CD4-positive, CD25-positive, alpha-beta regulatory T cell (primary cell): ENCODE results near the gene MFN2. TPM values are rescaled to one million over a fixed set of nuclear protein-coding genes. Genes with fewer than 3 reads are reported as not detected.

ENCODE experiments used
- polyA plus RNA-seq, 4 donors: library from polyadenylated mRNA; unstranded; fragments of 300-500 nt; fragmentation: Illumina TruSeq; gene quantifications; one replicate each; pipeline ENCODE4 v1.2.3, GENCODE V29; 2021
- total RNA-seq: library from RNA; stranded (reverse); gene quantifications from one replicate; pipeline ENCODE4 v1.2.3, GENCODE V29; 2022

The MFN2 gene
- total and polyA plus RNA-seq, 5 donors from 2014 or later, result 30.0 to 39.1 (median 36.1) TPM

Other genes with a start within 250 kb of the MFN2 start
- 25.2 TPM for gene AGTRAP, start 244.3 kb upstream of the MFN2 start, total RNA-seq
- gene AGTRAP, start 244.3 kb upstream of the MFN2 start, polyA plus RNA-seq, result 100 to 1,000 TPM in 1 of 4 donors, 10 to 100 TPM in 3; 65.1 to 113 (median 78.0) TPM
- gene C1orf167, start 218.3 kb upstream of the MFN2 start, total RNA-seq, result not detected
- gene C1orf167, start 218.3 kb upstream of the MFN2 start, polyA plus RNA-seq, result 1 to 10 TPM in 2 of 4 donors, under 1 TPM in 1, not detected in 1; 0.61 to 1.3 (median 1.0) TPM
- gene MTHFR, start 174.5 kb upstream of the MFN2 start, total RNA-seq, result 35.0 TPM
- gene MTHFR, start 174.5 kb upstream of the MFN2 start, polyA plus RNA-seq, result 1 to 10 TPM; 5.6 to 7.6 (median 6.6) TPM
- gene CLCN6, start 174.3 kb upstream of the MFN2 start, total RNA-seq, result 13.5 TPM
- 1 to 10 TPM; 1.6 to 3.0 (median 2.4) TPM for gene CLCN6, start 174.3 kb upstream of the MFN2 start, polyA plus RNA-seq
- gene NPPA, start 132.7 kb upstream of the MFN2 start, total RNA-seq, result not detected
- not detected for gene NPPA, start 132.7 kb upstream of the MFN2 start, polyA plus RNA-seq
- gene NPPB, start 121.5 kb upstream of the MFN2 start, total RNA-seq, result not detected
- not detected for gene NPPB, start 121.5 kb upstream of the MFN2 start, polyA plus RNA-seq
- gene KIAA2013, start 54.0 kb upstream of the MFN2 start, total RNA-seq, result 24.1 TPM
- 10 to 100 TPM; 33.6 to 69.2 (median 45.6) TPM for gene KIAA2013, start 54.0 kb upstream of the MFN2 start, polyA plus RNA-seq
- gene PLOD1, start 45.7 kb upstream of the MFN2 start, total RNA-seq, result 2.9 TPM
- 1 to 10 TPM; 2.2 to 6.6 (median 4.7) TPM for gene PLOD1, start 45.7 kb upstream of the MFN2 start, polyA plus RNA-seq
- gene MIIP, start 39.1 kb downstream of the MFN2 start, total RNA-seq, result 49.1 TPM
- 10 to 100 TPM; 31.9 to 45.1 (median 38.4) TPM for gene MIIP, start 39.1 kb downstream of the MFN2 start, polyA plus RNA-seq
- 2.3 TPM for gene TNFRSF8, start 82.9 kb downstream of the MFN2 start, total RNA-seq
- 1 to 10 TPM; 1.1 to 3.2 (median 1.3) TPM for gene TNFRSF8, start 82.9 kb downstream of the MFN2 start, polyA plus RNA-seq
- gene TNFRSF1B, start 186.5 kb downstream of the MFN2 start, total RNA-seq, result 252 TPM
- gene TNFRSF1B, start 186.5 kb downstream of the MFN2 start, polyA plus RNA-seq, result 100 to 1,000 TPM; 347 to 450 (median 421) TPM
- 96.0 TPM for gene VPS13D, start 249.6 kb downstream of the MFN2 start, total RNA-seq
- 10 to 100 TPM in 2 of 4 donors, 1 to 10 TPM in 2; 8.1 to 11.6 (median 9.9) TPM for gene VPS13D, start 249.6 kb downstream of the MFN2 start, polyA plus RNA-seq